ENCODE measurements around the gene SPPL3. TPM values are rescaled to one million over a fixed set of nuclear protein-coding genes. Genes with fewer than 3 reads are reported as not detected.

Gene SPPL3
- total and polyA plus RNA-seq, 12 donors = 9.7 to 45.0 (median 35.7) TPM

- Histone ChIP-seq H3K27ac (no peak overlapping the region), H3K4me3 (no peak overlapping the region), H3K36me3 (no peaks in the 10 kb centered on the region), H3K9me3 (no peaks in the 10 kb centered on the region), H3K4me1 (peaks cover 0 to 53% (median 36%) of the 10 kb centered on the region in 9 donors), H3K27me3 (no peaks in the 10 kb centered on the region)
- no peak for TF ChIP-seq CTCF (IDR thresholded peaks at IDR 0.05)
- intact Hi-C loops (cut with DNase I) = no loop called here
- no peak for DNase-seq
- ATAC-seq = no peak
- 92 to 96% methylated on average over 4 of the region's 4 CpGs for WGBS, 2 donors
These were observed 17.7 kb downstream of the SPPL3 start for GRCh38 chr12:120886199-120887018.

DNA sequence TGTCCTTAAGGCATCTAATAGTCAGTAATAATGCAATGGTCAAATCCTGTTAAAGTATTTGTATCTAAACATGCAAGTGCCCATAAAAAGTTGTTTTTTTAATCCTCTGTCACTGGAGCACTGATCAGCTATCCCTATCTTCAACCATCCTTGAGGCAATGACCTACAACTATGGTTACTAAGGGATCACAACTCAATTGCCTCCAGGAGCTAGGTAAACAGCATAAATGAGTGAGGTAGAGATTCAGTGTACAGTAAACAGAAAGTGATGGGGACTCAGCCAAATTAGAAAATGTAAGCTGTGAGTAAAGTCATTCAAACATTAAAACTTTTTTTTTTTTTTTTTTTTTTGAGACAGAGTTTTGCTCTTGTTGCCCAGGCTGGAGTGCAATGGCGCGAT is 18.6 kb downstream of the SPPL3 start:
- TF ChIP-seq CTCF (IDR thresholded peaks at IDR 0.05) = no peak

GRCh38 chr12:120884644-120885043 is 19.5 kb downstream of the SPPL3 start:
- TF ChIP-seq CTCF (IDR thresholded peaks at IDR 0.05) = no peak
- Histone ChIP-seq H3K36me3 (no peaks in the 10 kb centered on the region), H3K27ac (no peak overlapping the region), H3K27me3 (no peaks in the 10 kb centered on the region), H3K4me3 (no peak overlapping the region), H3K4me1 (peaks cover 0 to 43% (median 24%) of the 10 kb centered on the region in 9 donors), H3K9me3 (no peaks in the 10 kb centered on the region)
- ATAC-seq (no peak), DNase-seq (no peak)
- WGBS, 2 donors = 92 to 98% methylated on average over 1 of the region's 1 CpG
- intact Hi-C loops (cut with DNase I) = no loop called here

More for the DNA sequence above, 18.6 kb downstream of the SPPL3 start:
- no peak overlapping the region for H3K27ac ChIP-seq
- no peaks in the 10 kb centered on the region for H3K27me3 ChIP-seq
- no peaks in the 10 kb centered on the region for H3K36me3 ChIP-seq
- DNase-seq = no peak
- no peak overlapping the region for H3K4me3 ChIP-seq
- no peaks in the 10 kb centered on the region for H3K9me3 ChIP-seq
- no peak for ATAC-seq
- peaks cover 0 to 44% (median 27%) of the 10 kb centered on the region in 9 donors for H3K4me1 ChIP-seq
- intact Hi-C loops (cut with DNase I) = no loop called here
- WGBS, 2 donors = 100% methylated on average over 2 of the region's 2 CpGs

GRCh38 chr12:120882055-120882555 is 22.1 kb downstream of the SPPL3 start:
- Histone ChIP-seq H3K4me1 (peaks cover 0 to 28% (median 17%) of the 10 kb centered on the region in 9 donors), H3K9me3 (peaks cover 0 to 4% (median 0%) of the 10 kb centered on the region in 11 donors), H3K36me3 (no peaks in the 10 kb centered on the region), H3K4me3 (no peak overlapping the region), H3K27ac (no peak overlapping the region), H3K27me3 (no peaks in the 10 kb centered on the region)
- intact Hi-C loops (cut with DNase I) = no loop called here
- ATAC-seq = no peak
- WGBS, 2 donors = 97 to 98% methylated on average over 1 of the region's 1 CpG
- DNase-seq = no peak
- no peak for TF ChIP-seq CTCF (IDR thresholded peaks at IDR 0.05)
